ENCODE measurements around the gene MED16.

DNA sequence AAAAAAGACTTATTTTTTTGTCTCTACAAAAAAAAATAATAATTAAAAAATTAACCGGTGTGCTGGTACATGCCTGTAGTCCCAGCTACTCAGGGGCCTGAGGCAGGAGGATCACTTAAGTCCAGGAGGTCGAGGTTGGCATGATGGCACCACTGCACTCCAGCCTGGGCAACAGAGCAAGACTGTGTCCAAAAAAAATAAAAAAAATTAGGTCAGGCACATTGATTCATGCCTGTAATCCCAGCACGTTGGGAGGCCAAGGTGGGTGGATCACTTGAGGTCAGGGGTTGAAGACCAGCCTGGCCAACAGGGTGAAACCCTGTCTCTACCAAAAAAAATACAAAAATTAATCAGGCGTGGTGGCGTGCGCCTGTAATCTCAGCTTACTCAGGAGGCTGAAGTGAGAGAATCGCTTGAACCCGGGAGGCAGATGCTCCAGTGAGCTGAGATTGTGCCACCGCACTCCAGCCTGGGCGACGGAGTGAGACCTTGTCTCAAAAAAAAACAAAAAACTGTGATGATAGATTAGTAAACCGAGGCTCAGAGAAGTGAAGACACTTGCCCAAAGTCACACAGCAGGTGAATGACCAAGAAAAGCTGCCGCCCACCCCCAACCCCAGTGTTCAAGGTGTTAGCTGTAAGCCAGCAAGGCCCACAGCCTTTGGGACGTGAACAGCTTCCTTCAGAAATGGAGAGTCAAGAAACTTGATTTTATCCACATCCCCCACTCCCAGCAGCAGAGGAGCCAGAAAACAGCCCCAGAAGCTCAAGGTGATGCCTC, 9.6 kb upstream of the MED16 start:
- TF ChIP-seq, protein P1, sequence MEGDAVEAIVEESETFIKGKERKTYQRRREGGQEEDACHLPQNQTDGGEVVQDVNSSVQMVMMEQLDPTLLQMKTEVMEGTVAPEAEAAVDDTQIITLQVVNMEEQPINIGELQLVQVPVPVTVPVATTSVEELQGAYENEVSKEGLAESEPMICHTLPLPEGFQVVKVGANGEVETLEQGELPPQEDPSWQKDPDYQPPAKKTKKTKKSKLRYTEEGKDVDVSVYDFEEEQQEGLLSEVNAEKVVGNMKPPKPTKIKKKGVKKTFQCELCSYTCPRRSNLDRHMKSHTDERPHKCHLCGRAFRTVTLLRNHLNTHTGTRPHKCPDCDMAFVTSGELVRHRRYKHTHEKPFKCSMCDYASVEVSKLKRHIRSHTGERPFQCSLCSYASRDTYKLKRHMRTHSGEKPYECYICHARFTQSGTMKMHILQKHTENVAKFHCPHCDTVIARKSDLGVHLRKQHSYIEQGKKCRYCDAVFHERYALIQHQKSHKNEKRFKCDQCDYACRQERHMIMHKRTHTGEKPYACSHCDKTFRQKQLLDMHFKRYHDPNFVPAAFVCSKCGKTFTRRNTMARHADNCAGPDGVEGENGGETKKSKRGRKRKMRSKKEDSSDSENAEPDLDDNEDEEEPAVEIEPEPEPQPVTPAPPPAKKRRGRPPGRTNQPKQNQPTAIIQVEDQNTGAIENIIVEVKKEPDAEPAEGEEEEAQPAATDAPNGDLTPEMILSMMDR (IDR thresholded peaks at IDR 0.05), result no peak
- no peak for TF ChIP-seq POLR2A (IDR thresholded peaks at IDR 0.05)

Data from right lobe of liver (tissue), 4 donors.